ENCODE data around the gene PCDHA3.

- no peak for TF ChIP-seq CTCF (IDR thresholded peaks at IDR 0.05; ENCODE audit: low read length)
- no peak for TF ChIP-seq EZH2phosphoT487 (IDR thresholded peaks at IDR 0.05; ENCODE audit: low read length)
Measured at GRCh38 chr5:140764177-140764973, 36.5 kb upstream of the PCDHA3 start.

All from MM.1S (cell line).